HG03159 (cell line): ENCODE results near the gene DNAH3.
"Not testable (repeated sequence)": the region's sequence is repeated elsewhere in the genome, so short reads cannot be mapped to it uniquely, and the experiment has no call there.

Experiments
- ATAC-seq: cut with Tn5 transposase; IDR thresholded peaks from one replicate; pipeline ENCODE4 v1.9.1; 2021; ENCODE audit warnings: mild to moderate bottlenecking, moderate library complexity; ENCODE audit not compliant: unreplicated experiment

DNAH3 gene

DNA sequence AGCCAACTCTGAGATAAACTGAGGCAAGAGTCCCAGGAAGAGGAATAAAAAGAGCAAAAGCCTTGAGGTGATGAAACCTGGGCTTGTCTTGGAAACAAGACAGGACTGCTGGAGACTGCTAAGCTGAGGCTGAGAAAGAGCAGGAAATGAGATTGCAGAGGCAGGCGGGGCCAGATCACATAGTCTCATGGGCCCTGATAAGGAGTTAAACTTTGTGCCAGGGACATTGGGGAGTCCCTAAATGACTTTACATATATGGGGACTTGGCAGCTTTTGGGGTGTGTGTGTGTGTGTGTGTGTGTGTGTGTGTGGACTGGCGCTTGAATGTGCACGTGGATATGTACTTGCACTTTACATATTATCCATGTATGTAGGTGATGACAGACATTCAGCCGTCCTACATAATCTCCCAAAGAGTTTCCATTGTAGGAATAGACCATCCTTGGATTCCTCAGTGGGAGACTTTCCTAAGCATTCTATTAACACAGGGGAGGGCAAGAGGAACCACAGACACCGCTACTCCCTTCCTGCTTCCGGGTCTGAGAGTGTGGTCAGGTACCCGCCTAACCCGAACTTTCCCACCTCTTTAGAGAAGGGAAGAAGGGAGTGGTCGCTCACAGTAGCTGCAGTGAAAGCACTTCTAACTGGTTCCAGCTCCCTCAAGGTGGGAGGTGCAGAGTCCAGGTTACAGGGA lies 127.0 kb downstream of the DNAH3 start:
- no peak for ATAC-seq

DNA sequence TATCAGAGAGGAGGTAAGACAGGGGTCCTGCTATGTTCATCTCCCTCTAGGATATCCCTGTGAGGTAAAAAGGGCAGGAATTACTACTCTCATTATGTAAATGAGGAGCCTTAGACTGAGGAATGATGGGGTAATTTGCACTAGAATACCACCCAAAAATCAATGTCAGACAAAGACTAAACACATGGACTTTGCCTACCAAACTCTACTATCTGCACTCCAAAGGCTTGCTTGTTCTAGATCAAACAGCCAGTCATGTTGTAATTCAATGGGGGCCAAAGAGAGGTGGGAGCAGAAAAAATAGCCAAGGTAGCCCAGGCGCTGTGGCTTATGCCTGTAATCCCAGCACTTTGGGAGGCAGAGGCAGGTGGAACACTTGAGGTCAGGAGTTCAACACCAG lies 129.3 kb downstream of the DNAH3 start:
- ATAC-seq: no peak

DNA sequence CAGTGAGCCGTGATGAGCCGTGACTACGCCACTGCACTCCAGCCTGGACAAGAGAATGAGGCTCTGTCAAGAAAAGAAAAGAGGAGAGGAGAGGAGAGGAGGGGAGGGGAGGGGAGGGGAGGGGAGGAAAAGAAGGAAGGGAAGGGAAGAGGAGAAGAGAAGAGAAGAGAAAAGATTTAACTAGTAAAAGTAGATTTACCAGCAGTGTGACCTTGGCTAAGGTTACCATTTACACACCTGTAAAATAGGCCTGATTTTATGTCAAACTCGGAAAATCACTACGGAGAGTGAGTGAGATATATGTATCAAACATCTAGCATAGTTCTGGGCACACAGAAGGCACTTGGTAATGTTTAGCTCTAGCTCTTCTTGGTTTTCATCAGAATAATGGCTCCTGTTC lies 140.8 kb downstream of the DNAH3 start:
- ATAC-seq: no peak

DNA sequence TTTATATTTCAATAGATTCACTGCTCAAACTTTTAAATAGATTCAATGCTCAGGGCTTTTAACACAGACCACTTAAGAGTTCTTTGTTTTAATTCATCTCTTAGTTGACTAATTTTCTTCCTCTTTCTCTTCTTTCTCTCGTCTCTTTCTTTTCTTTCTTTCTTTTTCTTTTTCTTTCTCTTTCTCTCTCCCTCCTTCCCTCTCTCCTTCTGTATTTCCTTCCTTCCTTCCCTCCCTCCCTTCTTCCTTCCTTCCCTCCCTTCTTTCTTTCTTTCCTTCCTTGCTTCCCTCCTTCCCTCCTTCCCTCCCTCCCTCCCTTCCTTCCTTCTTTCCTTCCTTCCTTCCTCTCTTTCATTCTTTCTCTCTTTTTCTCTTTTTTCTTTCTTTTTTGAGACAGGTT lies 145.6 kb downstream of the DNAH3 start:
- no peak for ATAC-seq

DNA sequence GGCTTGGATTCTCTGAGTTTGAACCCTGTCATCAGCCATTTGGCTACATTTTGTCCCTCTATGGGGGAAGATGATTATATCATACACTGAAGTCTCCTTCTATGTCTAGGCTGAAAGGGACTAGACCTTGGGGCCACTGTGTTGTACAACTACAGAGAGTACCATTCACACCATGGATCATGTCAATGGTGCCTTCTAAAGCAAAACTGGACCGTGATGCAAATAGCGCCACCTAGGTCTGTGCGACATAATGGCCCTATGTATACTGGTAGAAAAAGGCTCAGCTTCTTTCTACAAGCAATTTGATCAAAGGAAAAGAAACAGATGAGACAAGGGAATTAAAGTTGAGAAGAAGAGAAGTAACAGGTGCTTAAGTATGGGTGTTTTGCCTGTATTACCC lies 149.4 kb downstream of the DNAH3 start:
- no peak for ATAC-seq

DNA sequence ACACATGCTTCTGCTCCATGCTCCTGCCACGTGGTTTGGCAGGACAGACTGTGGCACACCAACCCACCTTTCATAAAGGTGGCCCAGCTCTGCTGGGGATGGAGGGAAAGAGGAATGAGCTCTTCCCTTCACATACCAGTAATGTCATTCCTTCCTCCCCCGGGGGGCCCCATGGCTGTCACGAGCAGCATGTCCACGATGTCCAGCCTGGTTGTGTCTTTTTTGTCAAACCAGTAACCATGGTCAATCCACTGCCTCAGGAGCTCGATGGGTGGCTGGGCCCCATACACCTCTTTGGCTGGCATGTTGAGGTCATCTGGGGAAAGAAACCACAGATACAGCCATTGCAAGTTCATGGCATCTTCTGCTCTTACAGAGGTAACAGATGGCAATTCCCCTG lies 153.5 kb downstream of the DNAH3 start:
- no peak for ATAC-seq

DNA sequence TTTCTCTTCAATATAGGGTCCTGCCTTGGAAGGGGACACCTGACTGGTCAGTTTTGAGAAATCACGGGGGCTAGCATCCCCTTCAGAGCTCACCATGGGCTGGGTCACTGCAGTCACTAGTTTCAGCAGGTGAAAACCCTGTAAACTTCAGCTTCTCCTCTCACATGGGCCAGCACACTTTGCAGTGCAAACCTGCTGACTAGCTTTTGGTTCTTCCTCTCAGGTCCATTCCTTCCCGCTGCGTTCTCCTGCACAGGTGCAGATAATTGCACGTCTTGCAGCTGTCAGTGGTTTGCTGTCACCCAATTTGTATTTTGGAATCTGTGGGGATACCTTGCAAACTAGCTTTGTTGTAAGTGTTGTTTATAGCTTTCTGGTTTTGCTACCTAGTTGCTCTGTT lies 154.9 kb downstream of the DNAH3 start:
- ATAC-seq: no peak

DNA sequence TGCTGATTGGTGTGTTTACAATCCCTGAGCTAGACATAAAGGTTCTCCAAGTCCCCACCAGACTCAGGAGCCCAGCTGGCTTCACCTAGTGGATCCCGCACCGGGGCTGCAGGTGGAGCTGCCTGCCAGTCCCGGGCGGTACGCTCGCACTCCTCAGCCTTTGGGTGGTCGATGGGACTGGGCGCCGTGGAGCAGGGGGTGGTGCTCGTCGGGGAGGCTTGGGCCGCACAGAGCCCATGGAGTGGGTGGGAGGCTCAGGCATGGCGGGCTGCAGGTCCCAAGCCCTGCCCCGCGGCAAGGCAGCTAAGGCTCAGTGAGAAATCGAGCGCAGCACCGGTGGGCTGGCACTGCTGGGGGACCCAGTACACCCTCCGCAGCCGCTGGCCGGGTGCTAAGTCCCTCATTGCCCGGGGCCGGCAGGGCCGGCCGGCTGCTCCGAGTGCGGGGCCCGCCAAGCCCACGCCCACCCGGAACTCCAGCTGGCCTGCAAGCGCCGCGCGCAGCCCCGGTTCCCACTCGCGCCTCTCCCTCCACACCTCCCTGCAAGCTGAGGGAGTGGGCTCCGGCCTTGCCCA lies 161.1 kb downstream of the DNAH3 start:
- not testable (repeated sequence) for ATAC-seq

DNA sequence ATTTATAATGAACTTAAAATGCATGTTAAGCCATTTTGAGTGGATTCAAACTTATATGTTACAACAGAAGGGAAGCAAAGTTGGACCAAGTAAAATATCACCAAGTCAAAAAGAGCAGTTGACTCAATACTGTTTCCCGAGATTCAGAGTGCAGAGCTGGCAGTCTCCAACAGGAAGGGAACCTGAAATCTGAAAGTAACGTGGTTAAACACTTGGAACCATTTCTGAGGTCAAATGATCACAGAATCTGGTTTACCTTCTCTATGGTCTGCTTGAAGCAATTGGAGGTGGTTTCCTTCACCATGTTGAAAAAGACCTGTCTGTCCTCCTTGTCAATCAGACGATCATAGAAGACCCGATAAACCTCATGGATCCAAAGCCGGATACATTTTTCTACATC lies 163.6 kb downstream of the DNAH3 start:
- no peak for ATAC-seq

DNA sequence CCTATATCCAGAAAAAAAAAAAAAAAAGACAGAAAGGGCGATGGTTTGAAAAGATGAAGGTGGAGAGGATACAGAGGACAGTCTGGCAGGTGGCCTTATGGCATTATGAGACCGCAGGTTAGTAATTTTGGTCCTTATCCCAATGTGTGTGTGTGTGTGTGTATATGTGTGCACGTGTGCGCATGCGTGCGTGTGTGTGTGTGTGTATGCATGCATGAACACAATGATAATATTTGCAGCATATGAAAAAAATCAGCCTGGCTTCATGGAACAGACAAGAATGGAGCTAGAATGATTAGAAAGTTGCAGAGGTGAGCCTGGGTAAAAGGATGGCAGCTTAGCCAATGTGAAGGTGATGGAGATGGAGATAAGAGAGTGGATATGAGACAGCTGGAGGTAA lies 166.6 kb downstream of the DNAH3 start:
- ATAC-seq: no peak

DNA sequence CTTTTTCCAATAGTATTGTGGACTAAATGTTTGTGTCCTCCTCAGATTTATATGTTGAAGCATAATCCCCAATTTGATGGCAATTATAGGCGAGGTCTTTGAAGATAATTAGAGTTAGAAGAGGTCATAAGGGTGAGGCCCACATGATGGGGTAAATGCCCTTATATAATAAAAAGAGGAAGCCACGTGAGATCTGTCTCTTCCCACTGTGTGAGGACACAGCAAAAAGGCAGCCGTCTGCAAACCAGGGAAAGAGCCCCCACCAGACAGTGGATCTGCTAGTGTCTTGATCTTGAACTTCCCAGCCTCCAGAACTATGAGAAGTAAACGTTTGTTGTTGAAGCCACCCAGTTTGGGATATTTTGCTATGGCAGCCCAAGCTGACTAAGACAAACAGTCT lies 174.1 kb downstream of the DNAH3 start:
- ATAC-seq: no peak

DNA sequence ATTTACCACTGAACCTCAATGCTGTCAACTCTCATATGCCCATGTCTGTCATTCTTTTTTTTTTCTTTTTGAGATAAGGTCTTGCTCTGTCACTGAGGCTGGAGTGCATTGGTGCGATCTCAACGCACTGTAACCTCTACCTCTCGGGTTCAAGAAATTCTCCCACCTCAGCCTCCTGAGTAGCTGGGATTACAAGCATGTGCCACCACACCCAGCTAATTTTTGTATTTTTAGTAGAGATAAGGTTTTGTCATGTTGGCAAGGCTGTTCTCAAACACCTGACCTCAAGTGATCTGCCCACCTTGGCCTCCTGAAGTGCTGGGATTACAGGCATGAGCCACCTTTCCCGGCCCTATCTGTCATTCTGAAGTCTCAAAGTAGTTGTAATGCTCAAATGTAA lies 177.4 kb downstream of the DNAH3 start:
- not testable (repeated sequence) for ATAC-seq

DNA sequence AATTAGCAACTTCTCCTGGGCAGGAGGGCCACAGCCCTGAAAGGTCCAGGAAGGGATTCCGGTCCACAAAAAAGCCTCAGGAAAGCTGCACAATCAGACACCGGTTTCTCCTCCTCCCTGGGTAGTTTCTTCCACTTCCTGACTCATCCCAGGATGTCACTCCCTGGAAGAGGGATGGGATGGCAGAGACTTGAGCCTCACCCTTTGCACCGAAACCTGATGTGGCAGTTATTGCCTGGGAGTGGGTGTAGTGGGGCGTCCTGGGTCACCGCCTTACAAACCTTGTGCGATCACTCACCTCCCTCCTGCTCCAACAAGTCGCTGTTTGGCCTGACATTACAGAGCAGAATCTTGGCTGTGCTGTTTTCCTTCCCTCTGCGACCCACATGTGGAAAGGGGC lies 179.2 kb downstream of the DNAH3 start:
- ATAC-seq: no peak

DNA sequence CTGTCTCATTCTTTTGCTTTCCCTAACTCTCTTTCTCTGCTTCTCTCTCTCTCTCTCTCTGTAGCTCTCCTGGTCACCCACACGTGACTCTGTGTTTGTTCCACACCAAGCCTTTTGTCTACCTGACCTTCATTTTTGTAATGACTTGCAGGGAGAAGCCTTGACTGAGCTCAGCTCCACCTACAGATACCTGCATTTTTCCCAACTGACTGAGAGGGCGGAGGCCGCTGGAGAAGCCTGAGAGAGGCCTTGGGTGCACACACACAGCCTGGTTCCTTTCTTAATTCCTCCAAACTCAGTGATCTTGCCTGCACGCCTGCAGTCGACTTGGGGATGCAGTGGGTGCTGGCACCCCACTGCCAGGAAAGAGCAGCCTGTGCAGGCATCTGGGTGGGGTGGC lies 181.3 kb downstream of the DNAH3 start:
- ATAC-seq: no peak

DNA sequence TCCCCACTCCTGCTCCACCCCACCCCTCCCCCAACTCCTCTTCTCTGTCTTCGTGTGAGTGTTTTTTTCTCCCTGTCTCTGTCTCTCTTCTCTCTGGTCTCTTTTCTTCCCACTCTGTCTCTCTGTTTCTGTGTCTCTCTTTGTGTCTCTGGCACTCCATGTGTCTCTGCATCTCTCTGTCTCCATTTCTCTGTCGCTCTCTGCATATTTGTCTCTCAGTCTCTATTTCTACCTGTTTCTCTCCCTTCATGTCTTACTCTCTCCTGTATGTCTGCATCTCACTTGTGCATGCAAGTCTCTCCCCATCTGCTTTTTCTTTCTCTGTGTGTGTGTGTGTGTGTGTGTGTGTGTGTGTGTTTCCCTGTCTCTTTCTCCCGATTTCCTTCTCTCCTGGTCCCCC lies 181.9 kb downstream of the DNAH3 start:
- no peak for ATAC-seq

DNA sequence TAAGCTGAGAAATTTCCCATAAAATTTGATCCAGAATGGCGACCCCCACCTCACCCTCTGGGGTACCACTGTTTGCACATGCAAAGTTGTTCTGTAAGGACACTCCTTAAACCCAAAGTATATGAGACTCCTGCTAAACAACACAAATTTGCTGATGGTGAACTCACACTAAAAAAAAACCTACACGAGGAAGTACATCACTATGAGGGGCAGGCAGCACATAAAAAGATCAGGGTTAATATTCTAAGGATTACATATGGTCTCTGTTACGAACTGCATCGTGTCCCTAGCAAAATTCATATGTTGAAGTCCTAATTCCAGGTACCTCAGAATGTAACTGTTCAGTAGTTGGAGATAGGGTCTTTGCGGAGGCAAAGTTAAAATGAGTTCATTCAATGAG lies 189.7 kb downstream of the DNAH3 start:
- no peak for ATAC-seq

DNA sequence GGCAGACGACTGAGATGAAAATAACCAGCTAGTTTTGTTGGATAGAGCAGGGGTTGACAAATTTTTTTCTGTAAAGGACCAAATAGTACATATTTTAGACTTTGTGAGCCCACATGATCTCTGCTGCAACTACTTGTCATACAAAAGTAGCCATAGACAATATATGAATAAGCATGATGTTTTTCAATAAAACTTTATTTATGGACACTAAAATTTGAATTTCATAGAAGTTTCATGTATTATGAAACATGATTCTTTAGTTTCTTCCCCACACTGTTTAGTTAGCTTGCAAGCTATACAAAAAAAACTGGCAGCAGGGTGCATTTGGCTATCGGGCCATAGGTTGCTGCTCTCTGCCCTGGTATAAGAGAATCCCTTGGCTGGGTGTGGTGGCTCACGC lies 193.5 kb downstream of the DNAH3 start:
- ATAC-seq: no peak

DNA sequence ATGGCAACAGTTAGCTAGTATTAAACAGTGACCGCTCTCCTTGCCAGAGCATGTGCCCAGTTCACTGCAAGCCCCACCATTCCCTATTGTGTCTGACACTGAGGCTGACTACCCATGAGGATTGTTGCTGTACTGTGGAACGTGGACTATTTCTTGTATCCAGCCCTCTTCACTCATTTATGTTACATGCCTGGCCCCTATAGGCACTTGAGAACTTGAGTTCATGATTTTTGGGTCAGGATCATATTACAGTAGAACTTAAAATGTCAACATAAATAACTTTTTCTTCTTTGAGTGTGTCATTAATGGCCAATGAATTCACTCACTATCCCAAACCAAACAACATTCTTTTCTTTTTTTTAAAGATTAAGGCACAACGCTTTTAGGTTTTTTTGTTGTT lies 194.3 kb downstream of the DNAH3 start:
- ATAC-seq: no peak

DNA sequence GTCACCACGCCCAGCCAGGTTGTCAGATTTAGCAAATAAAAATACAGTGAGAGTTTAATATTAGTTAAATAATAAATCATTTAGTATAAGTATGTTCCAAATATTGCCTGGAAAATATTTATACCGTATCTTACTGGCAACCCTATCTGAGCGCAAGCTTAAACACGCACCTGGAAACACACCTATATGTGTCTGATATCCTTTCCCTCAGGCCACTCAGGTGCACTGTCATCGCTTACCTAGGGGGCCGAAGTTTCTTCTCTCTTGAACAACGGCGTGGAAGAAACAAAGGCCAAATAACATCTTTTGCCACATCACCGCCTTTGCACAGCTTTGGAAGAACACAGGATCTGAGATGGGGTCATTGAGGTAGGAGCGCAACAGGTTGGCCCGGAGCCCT lies 196.1 kb downstream of the DNAH3 start:
- ATAC-seq: no peak

DNA sequence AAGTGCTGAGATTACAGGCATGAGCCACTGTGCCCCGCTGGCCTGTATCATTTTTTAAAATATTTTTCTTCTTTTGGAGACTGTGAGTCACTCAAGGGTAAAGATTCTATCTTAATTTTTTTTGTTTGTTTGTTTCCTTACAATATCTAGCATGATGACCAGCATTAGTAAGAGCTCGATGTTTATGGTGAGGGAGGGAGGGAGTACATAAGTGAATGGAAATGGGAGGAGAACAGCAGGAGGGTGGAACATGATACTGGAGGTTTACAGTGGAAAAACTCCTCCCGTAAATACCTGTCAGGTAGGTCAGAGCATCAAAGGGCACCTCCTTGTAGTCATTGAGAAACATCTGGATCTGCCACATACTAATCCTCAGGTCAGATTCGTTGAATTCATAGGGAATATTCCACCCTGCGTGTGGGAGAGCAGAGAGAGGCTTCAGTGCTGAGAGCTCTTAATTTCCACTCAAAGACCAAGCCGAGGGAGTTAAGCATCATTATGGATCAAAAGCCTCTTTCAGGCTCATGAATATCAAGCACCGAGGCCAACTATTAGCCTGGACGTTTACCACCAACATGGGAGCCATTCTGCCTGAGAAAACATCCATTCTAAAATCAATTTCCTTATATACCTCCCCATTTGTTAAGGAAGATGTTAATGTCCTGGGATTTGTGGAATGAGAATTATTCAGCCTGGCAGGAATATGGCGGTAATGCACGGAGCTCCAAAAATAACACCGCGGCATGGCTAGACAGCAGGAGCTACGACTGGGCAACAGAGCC lies 198.3 kb downstream of the DNAH3 start:
- no peak for ATAC-seq

DNA sequence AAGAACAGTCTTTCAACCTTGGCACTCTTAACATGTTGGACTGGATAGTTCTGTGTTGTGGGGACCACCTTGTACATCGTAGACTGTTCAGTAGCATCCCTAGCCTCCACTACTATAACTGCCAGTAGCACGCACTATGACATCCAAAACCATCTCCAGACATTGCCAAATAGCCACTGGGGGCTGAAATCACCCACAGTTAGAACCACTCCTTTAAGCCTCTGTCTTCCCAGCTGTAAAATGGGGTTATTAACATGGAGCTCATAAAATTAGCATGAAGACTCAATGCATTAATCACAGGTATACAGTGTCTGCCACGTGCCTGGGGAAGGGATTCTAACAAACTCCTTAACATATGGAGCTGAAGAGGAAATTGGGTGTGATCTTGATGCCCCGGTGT lies 200.4 kb downstream of the DNAH3 start:
- no peak for ATAC-seq

DNA sequence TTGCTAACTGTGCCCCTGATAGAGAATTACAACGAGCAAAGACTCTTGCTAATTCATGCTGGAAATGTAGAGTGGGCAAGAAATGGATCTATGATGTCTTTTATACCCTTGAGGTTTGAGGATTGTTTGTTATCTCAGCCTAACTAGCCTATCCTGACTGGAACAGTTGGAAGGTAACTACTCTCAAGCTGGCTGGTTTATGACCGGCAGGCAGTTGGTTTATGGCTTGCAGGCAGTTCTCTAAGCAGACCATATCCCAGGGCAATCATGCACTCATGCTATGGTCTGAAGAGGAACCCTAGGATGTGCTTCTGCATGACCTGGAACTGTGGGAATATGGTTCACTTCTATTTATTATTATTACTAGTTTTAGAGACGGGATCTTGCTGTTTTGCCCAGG lies 201.0 kb downstream of the DNAH3 start:
- ATAC-seq: no peak
